Measurements from ENCODE around the gene ITPA. TPM values are rescaled to one million over a fixed set of nuclear protein-coding genes. Genes with fewer than 3 reads are reported as not detected.

Gene ITPA
- total and polyA plus RNA-seq, 2 of the 13 experiments (the other 11 are each of a cell fraction or from before 2014, with no cell fraction given): 60.1 to 103 TPM

DNA sequence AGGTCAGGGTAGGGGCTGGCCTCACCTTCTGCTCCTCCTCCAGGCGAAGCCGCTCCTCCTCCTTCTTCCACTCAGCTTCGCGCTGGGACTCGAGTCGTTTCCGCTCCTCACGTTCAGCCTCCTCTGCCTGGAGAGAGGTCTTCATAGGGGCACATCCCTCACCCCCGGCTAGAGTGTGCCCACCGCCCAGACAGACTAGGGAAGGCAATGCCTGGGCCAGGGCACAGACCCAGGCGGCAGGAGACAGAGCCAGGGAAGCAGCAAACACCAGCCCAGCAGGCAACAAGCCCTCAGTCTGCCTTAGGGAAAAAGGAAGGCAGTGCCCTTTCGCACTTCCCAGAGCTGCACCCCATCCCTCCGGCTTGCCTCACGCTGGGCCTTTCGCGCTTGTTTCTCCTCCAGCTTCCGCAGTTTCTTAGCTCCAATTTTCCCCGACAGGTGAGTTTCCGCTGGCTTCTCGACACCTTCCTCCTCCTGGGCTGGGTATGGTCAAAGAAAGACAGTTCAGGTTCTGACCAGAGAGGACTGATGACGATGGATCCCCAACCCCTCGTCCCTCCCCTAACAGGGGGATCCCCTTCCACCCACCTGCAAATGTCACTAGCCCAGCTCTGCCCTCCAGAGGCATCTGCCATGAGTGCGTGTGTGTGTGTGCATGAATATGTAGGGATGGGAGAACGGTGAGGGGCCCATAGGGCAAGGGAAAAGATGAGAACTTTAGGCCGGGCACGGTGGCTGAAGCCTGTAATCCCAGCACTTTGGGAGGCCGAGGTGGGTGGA, 9.1 kb upstream of the ITPA start (continued):
- TF ChIP-seq ZNF317 (CRISPR knock-in tag; IDR thresholded peaks at IDR 0.05) (no peak), MTA3 (CRISPR knock-in tag; IDR thresholded peaks at IDR 0.05) (no peak), NONO (IDR thresholded peaks at IDR 0.05) (no peak), NONO (CRISPR knock-in tag; conservative IDR thresholded peaks at IDR 0.05) (0 out of 2 replicates have a peak, but pooled peaks have one; percentile 20), ZC3H4 (CRISPR knock-in tag; IDR thresholded peaks at IDR 0.05; ENCODE audit: borderline replicate concordance) (no peak), ZNF501 (CRISPR knock-in tag; IDR thresholded peaks at IDR 0.05) (peak; percentile 51; the same call in 1 of the 2 replicates), NFKB2 (CRISPR knock-in tag; IDR thresholded peaks at IDR 0.05; ENCODE audit: borderline replicate concordance) (0 out of 2 replicates have a peak, but pooled peaks have one; percentile 21), HMG20A (CRISPR knock-in tag; IDR thresholded peaks at IDR 0.05; ENCODE audit: borderline replicate concordance) (no peak), KLF9 (CRISPR knock-in tag; IDR thresholded peaks at IDR 0.05; ENCODE audit: low read depth) (no peak)
- TF ChIP-seq, protein P1, sequence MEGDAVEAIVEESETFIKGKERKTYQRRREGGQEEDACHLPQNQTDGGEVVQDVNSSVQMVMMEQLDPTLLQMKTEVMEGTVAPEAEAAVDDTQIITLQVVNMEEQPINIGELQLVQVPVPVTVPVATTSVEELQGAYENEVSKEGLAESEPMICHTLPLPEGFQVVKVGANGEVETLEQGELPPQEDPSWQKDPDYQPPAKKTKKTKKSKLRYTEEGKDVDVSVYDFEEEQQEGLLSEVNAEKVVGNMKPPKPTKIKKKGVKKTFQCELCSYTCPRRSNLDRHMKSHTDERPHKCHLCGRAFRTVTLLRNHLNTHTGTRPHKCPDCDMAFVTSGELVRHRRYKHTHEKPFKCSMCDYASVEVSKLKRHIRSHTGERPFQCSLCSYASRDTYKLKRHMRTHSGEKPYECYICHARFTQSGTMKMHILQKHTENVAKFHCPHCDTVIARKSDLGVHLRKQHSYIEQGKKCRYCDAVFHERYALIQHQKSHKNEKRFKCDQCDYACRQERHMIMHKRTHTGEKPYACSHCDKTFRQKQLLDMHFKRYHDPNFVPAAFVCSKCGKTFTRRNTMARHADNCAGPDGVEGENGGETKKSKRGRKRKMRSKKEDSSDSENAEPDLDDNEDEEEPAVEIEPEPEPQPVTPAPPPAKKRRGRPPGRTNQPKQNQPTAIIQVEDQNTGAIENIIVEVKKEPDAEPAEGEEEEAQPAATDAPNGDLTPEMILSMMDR (CRISPR knock-in tag; IDR thresholded peaks at IDR 0.05): peak; percentile 49
- TF ChIP-seq, protein P2, sequence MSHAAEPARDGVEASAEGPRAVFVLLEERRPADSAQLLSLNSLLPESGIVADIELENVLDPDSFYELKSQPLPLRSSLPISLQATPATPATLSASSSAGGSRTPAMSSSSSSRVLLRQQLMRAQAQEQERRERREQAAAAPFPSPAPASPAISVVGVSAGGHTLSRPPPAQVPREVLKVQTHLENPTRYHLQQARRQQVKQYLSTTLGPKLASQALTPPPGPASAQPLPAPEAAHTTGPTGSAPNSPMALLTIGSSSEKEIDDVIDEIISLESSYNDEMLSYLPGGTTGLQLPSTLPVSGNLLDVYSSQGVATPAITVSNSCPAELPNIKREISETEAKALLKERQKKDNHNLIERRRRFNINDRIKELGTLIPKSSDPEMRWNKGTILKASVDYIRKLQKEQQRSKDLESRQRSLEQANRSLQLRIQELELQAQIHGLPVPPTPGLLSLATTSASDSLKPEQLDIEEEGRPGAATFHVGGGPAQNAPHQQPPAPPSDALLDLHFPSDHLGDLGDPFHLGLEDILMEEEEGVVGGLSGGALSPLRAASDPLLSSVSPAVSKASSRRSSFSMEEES (CRISPR knock-in tag; IDR thresholded peaks at IDR 0.05): no peak
- TF ChIP-seq, protein P3, sequence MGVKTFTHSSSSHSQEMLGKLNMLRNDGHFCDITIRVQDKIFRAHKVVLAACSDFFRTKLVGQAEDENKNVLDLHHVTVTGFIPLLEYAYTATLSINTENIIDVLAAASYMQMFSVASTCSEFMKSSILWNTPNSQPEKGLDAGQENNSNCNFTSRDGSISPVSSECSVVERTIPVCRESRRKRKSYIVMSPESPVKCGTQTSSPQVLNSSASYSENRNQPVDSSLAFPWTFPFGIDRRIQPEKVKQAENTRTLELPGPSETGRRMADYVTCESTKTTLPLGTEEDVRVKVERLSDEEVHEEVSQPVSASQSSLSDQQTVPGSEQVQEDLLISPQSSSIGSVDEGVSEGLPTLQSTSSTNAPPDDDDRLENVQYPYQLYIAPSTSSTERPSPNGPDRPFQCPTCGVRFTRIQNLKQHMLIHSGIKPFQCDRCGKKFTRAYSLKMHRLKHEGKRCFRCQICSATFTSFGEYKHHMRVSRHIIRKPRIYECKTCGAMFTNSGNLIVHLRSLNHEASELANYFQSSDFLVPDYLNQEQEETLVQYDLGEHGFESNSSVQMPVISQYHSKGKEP (CRISPR knock-in tag; IDR thresholded peaks at IDR 0.05): no peak

Measured in HepG2 (cell line).